DMS53 treated with DMSO at 0.1 percent for 48 hours (cell line): ENCODE data around the gene RGS9.
"Not testable (repeated sequence)": the region's sequence is repeated elsewhere in the genome, so short reads cannot be mapped to it uniquely, and the experiment has no call there.

Source experiments
- DNase-seq: peaks from one replicate; lab custom pipeline; 2025; ENCODE audit not compliant: unreplicated experiment; lab: John Stamatoyannopoulos, UW

Gene RGS9

DNA sequence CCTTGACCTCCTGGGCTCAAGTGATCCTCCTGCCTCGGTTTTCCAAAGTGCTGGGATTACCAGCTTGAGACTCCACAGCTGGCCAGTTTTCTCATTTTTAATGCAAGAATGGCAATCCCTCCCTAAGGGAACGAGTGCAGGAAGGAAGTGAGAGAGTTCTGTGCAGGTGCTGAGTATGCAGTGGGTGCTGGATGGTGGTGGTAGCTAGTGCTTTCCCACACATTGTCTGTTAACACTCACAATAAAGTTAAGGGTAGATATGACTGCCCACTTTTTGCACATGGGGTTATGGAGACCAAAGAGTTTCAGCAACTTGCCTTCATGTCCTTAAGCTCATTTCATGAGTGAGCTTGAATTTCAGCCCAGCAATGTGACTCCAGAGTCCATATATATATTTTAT lies 18.5 kb downstream of the RGS9 start:
- DNase-seq: no peak

DNA sequence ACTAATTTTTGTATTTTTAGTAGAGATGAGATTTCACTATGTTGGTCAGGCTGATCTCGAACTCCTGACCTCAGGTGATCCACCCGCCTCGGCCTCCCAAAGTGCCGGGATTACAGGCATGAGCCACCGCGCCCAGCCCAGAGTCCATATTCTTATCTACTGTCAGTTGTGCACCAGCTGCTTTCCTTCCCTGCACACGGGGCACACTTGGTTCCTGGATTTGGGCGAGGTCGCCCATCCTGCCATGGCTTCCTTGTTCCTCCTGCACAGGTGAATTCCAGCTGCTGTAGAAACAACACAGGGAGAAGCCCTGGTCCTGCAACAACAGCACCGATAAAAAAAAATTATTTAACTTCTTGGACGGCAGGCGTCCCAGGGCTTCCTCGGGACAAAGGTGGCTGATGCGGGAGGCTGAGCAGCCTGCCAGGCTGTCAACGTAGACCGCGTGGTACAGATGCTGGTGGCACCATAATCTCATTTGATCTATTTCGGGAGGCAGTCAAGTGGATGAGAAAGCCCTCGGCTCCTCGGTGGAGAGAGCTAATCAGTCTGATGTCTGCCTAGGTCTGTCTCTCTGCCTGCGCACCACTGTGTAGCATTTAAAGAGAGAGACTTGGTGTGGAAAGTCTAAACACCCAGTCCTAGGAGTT lies 19.1 kb downstream of the RGS9 start:
- no peak for DNase-seq

- DNase-seq: no peak
These were observed 19.8 kb downstream of the RGS9 start for GRCh38 chr17:65156835-65157565.

GRCh38 chr17:65158041-65158440 lies 20.9 kb downstream of the RGS9 start:
- DNase-seq: no peak

DNA sequence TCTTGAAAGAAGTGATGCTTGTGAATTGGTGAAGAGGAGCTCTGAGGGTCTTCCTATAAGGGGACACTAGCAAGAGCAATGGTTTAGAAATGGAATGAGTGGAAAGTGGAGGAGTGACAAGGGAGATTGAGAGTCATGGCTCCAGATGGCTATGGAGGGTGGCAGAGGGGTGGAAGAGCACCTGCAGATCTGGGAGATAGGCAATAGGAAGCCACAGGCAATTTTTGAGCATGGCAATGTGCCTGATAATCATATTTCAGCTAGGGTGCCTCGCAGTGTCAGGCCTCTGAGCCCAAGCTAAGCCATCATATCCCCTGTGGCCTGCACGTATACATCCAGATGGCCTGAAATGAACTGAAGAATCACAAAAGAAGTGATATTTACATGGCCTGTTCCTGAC lies 21.5 kb downstream of the RGS9 start:
- DNase-seq: no peak

DNA sequence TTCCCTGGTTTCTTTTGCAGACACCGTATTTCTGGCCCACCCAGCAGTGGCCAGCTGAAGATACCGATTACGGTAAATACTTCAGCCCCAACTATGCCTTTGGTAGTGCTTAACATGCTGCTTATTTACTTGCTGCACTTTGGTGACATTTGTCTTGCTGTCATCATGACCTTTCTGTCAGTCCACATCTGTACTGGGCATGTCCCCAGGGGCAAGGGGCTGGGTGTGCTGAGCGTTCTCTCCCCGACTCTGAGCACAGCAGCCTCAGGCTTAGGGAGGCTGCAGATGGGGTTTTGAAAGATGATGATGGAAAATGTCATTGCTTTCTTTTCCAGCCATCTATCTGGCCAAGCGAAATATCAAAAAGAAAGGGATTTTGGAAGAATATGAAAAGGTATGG lies 23.3 kb downstream of the RGS9 start:
- DNase-seq: no peak

DNA sequence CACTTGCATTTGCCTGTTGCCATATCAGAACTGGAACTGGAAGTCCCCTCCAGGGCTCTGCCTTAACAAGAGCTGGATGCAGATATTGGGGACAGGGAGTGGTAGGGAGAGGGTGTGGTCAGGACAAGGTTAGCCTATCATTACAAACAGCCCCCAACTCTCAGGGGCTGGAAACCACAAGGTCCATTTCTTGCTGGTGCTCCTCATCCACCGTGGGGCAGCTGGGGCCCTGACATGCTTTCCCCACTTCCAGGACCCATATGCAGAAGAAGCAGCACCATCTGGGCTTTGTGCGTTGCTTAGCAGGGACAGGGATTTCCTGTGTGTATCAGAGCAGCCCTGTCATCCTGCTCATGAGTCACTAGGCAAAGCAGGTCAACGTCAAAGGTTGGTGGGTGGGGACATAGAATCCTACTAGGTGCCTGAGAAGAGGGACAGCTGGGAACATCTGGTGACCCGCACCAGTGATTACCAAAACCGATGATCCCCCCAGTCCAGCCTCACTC lies 26.9 kb downstream of the RGS9 start:
- peak; percentile 28 for DNase-seq

DNA sequence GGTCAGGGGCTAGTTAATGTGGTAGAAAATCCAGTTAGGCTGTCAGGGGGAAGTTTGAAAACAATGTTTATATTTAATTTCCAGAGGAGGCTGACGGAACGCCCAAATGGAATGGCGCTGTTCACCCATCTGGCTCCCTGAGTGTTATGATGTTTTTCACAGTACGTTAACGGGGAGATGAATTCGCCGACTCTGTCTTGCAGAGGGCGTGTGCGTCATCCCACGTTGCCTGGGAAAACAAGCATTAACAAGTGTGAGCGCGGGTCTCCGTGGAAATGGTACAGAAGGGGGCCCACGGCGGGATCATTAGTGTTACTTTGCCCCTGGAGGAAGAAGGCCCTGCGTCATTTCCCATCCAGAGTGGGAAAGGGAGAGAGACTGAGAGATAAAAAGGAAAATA lies 29.6 kb downstream of the RGS9 start:
- no peak for DNase-seq

- DNase-seq: no peak
These were observed 30.4 kb downstream of the RGS9 start for GRCh38 chr17:65167566-65167965.

DNA sequence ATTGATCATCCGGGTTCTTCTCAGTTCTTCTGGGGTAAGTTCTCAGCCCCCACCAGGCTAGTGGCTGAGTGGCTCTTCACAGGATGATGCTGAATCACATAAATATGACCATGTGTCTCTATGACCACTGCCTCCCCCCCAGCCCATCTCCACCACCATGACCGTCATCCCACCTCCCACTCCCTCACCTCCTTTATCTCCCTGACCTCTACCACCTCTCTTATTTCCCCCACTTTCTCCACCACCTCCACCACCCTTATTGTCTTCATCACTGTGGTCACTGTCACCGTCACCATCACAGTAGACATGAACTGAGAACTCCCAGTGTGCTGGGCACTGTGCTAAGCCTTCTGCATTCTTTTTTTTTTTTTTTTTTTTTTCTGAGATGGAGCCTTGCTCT lies 32.5 kb downstream of the RGS9 start:
- DNase-seq: no peak

GRCh38 chr17:65170839-65171238 lies 33.7 kb downstream of the RGS9 start:
- DNase-seq: peak; percentile 13

DNA sequence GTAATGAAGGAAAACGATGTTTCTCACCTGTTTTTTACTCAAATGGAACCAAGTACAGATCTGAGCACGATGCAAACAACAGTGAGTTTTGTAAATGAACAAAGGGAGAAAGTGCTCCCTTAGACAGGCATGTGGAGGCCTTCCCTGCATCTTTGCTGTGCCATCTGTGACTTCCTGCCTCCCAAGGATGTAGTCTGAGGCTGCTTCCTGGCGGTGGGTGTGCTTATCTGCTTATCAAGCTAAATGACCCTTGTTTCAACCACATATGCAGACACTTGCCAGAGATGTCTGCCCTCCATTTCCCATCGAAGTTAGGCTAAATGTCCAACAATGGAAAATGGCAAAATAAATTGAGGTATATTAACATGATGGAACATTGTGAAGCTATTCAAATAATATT lies 34.6 kb downstream of the RGS9 start:
- no peak for DNase-seq

- DNase-seq: no peak
These were observed 35.4 kb downstream of the RGS9 start for GRCh38 chr17:65172496-65173136.

DNA sequence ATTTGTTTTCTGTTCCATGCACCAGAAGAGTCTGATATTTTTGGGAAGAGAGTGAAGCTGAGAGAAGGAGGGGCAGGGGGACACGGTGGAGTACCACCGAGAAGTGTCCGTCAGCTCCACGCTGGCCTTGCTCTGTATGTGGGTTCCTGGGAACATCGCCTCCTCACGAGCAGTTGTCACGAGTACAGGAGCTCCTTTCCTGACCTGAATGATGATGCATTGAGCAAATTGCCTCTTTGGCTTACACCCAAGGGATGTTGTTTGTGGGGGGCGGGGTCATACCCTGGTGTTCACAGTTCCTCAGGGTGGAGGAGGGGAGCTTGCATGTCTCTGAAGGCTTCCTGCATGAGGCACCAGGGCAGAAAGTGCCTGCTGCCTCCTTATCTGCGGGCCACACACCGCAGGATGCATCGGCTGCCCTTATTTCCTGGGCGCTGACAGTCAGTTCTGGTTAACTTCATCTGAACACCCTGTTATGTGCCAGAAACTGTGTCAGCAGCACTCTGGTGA lies 36.2 kb downstream of the RGS9 start:
- DNase-seq: no peak

GRCh38 chr17:65173976-65174683 lies 37.0 kb downstream of the RGS9 start:
- no peak for DNase-seq

GRCh38 chr17:65174974-65175373 lies 37.8 kb downstream of the RGS9 start:
- no peak for DNase-seq

- DNase-seq: no peak
These were observed 38.8 kb downstream of the RGS9 start for GRCh38 chr17:65175952-65176351.

DNA sequence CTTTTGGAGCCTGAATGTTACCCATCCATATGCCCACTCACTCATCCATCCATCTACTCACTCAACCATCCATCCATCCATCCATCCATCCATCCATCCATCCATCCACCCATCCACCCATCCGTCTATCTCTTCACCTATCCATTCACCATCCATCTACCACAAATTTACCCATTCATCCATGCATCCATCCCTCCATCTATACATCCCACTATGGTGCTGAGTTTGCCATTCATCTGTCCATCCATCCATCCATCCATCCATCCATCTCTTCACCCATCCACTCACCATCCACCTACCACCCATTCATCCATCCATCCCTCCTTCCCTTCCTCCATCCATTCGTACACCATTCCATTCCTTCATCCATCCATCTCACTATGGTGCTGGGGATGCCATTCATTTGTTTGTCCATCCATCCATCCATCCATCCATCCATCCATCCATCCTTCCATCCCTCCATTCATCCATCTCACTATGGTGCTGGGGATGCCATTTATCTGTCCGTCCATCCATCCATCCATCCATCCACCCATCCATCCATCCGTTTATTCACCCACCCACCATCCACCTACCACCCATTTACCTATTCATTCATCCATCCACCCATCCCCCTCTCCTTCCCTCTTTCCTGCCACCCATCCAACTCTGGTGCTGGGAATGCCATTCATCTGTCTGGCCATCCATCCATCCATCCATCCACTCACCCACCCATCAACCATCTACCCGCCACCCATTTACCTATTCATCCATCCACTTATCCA lies 39.7 kb downstream of the RGS9 start:
- DNase-seq: no peak

- no peak for DNase-seq
These were observed 40.7 kb downstream of the RGS9 start for GRCh38 chr17:65177901-65178300.

DNA sequence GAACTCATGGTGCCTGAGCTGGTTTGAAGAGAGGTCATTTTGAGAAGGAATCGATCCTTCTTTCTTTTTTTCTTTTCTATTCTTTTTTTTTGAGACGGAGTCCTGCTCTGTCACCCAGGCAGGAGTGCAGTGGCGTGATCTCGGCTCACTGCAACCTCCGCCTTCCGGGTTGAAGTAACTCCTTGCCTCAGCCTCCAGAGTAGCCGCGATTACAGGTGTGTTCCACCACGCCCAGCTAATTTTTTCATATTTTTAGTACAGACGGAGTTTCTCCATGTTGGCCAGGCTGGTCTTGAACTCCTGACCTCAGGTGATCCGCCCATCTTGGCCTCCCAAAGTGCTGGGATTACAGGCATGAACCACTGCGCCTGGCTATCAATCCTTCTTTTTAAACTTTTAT lies 43.1 kb downstream of the RGS9 start:
- not testable (repeated sequence) for DNase-seq
